SKM-1 (cell line): ENCODE results near the gene EPAS1.

Experiments used
- DNase-seq: peaks from one replicate; lab custom pipeline; 2025; ENCODE audit not compliant: unreplicated experiment; lab: John Stamatoyannopoulos, UW

EPAS1 gene

GRCh38 chr2:46402874-46403273 lies 105.7 kb downstream of the EPAS1 start:
- DNase-seq, result no peak

- DNase-seq, result no peak
Observed at GRCh38 chr2:46404181-46404759, 107.1 kb downstream of the EPAS1 start.

GRCh38 chr2:46407852-46408455 lies 110.7 kb downstream of the EPAS1 start:
- DNase-seq, result no peak

GRCh38 chr2:46409756-46410155 lies 112.5 kb downstream of the EPAS1 start:
- no peak for DNase-seq

- DNase-seq, result no peak
Observed at GRCh38 chr2:46410273-46411244, 113.4 kb downstream of the EPAS1 start.

- no peak for DNase-seq
Observed at GRCh38 chr2:46411245-46411641, 114.0 kb downstream of the EPAS1 start.

- DNase-seq, result no peak
Observed at GRCh38 chr2:46411985-46412384, 114.8 kb downstream of the EPAS1 start.

GRCh38 chr2:46413111-46413510 lies 115.9 kb downstream of the EPAS1 start:
- DNase-seq, result no peak

GRCh38 chr2:46413631-46414030 lies 116.4 kb downstream of the EPAS1 start:
- DNase-seq, result no peak

- DNase-seq, result no peak
Observed at GRCh38 chr2:46414701-46415100, 117.5 kb downstream of the EPAS1 start.

GRCh38 chr2:46416280-46416679 lies 119.1 kb downstream of the EPAS1 start:
- DNase-seq, result no peak

GRCh38 chr2:46416739-46417403 lies 119.7 kb downstream of the EPAS1 start:
- DNase-seq, result no peak

- no peak for DNase-seq
Observed at GRCh38 chr2:46420945-46421344, 123.7 kb downstream of the EPAS1 start.

- no peak for DNase-seq
Observed at GRCh38 chr2:46421361-46421760, 124.2 kb downstream of the EPAS1 start.

GRCh38 chr2:46422717-46423394 lies 125.6 kb downstream of the EPAS1 start:
- no peak for DNase-seq

- DNase-seq, result no peak
Observed at GRCh38 chr2:46424937-46425336, 127.7 kb downstream of the EPAS1 start.

GRCh38 chr2:46428911-46429436 lies 131.8 kb downstream of the EPAS1 start:
- DNase-seq, result no peak

GRCh38 chr2:46430413-46430812 lies 133.2 kb downstream of the EPAS1 start:
- DNase-seq, result no peak

- DNase-seq, result no peak
Observed at GRCh38 chr2:46430992-46431391, 133.8 kb downstream of the EPAS1 start.

GRCh38 chr2:46431481-46432235 lies 134.5 kb downstream of the EPAS1 start:
- no peak for DNase-seq
